Vagina (tissue), 2 donors: ENCODE results near the gene VTI1A. TPM values are rescaled to one million over a fixed set of nuclear protein-coding genes. Genes with fewer than 3 reads are reported as not detected.
"Not testable (repeated sequence)": the region's sequence is repeated elsewhere in the genome, so short reads cannot be mapped to it uniquely, and the experiment has no call there.

Experiments used
- DNase-seq, 2 donors: peaks; one replicate each; pipeline ENCODE4 v3.0.0-alpha.2; 2017; ENCODE audit errors: extremely low spot score in 2 of 2
- H3K27ac ChIP-seq: fragments of 200-600 bp; sonication (generic); one replicate; pipeline ENCODE4 v1.5.1; 2019
- H3K27me3 ChIP-seq: fragments of 200-600 bp; sonication (generic); one replicate; pipeline ENCODE4 v1.5.1; 2019
- H3K36me3 ChIP-seq, 2 donors: fragments of 200-600 bp; sonication (generic); one replicate each; pipeline ENCODE4 v1.5.1; 2017 to 2019
- H3K4me1 ChIP-seq: fragments of 200-600 bp; sonication (generic); one replicate; pipeline ENCODE4 v1.5.1; 2019
- H3K4me3 ChIP-seq, 2 donors: fragments of 200-600 bp; sonication (generic); 1 replicate in 1 of 2; 2 replicates in 1 of 2; pipeline ENCODE4 v1.5.1; 2016 to 2019
- H3K9me3 ChIP-seq: fragments of 200-600 bp; sonication (generic); one replicate; pipeline ENCODE4 v1.5.1; 2019
- POLR2A ChIP-seq, 2 donors: fragments of 450-650 bp; IDR thresholded peaks; one replicate each; pipeline ENCODE4 v1.6.1; 2017; ENCODE audit warnings: antibody characterized with exemption in 2 of 2, mild to moderate bottlenecking in 2 of 2, moderate library complexity in 2 of 2
- POLR2AphosphoS5 ChIP-seq, 2 donors: sonication (generic); formaldehyde crosslinking; IDR thresholded peaks; one replicate each; pipeline ENCODE4 v1.9.0; 2017; ENCODE audit warnings: antibody characterized with exemption in 2 of 2, mild to moderate bottlenecking in 2 of 2, low read depth in 1 of 2; ENCODE audit not compliant: insufficient read depth in 1 of 2
- intact Hi-C: fragments of 100-400 bp; cut with DNase I; formaldehyde crosslinking; loops from one replicate; pipeline ENCODE4 v1.15.1; 2023
- total RNA-seq: library from RNA; depleted of rRNA; stranded (reverse); fragments of >200 nt; gene quantifications from one replicate; pipeline ENCODE4 v1.2.3, GENCODE V29; 2016
- TF ChIP-seq, protein P1 (sequence below), 3 experiments: fragments of 450-650 bp in 2 of 3; fragments of 200-600 bp in 1 of 3; sonication (generic) in 1 of 3; IDR thresholded peaks; one replicate each; pipeline ENCODE4 v1.5.1; 2017 to 2019; ENCODE audit warnings: antibody characterized with exemption in 3 of 3, mild to moderate bottlenecking in 2 of 3, moderate library complexity in 2 of 3

The VTI1A gene
- total RNA-seq, 1 donor from 2014 or later, result 49.1 TPM

DNA sequence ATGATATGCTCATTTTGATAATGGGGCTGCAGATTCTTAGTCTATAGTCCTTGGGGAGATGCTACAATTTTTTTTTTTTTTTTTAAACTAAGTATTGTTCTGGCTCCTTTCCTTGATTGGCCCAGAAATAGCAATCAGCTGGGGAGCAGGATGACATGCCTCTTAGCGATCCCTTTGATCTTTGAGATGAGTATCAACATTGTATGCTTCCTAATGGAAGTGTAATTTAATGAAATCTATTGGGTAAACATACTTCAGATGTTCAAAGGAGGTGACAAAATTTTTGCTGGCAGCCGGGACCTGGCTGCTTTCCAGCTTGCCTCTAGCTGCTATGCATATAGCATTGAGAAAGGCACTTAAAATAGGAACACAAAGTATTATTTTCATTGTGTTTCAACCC lies 43.5 kb downstream of the VTI1A start:
- no peak overlapping the region for H3K4me3 ChIP-seq
- H3K4me1 ChIP-seq, result peaks cover 10% of the 10 kb centered on the region
- no peak overlapping the region for H3K27ac ChIP-seq
- no peaks in the 10 kb centered on the region for H3K9me3 ChIP-seq
- no peak for TF ChIP-seq POLR2AphosphoS5 (IDR thresholded peaks at IDR 0.05; ENCODE audit: insufficient read depth in 1 of 2, low read depth in 1 of 2)
- TF ChIP-seq, protein P1, sequence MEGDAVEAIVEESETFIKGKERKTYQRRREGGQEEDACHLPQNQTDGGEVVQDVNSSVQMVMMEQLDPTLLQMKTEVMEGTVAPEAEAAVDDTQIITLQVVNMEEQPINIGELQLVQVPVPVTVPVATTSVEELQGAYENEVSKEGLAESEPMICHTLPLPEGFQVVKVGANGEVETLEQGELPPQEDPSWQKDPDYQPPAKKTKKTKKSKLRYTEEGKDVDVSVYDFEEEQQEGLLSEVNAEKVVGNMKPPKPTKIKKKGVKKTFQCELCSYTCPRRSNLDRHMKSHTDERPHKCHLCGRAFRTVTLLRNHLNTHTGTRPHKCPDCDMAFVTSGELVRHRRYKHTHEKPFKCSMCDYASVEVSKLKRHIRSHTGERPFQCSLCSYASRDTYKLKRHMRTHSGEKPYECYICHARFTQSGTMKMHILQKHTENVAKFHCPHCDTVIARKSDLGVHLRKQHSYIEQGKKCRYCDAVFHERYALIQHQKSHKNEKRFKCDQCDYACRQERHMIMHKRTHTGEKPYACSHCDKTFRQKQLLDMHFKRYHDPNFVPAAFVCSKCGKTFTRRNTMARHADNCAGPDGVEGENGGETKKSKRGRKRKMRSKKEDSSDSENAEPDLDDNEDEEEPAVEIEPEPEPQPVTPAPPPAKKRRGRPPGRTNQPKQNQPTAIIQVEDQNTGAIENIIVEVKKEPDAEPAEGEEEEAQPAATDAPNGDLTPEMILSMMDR (IDR thresholded peaks at IDR 0.05), result no peak
- no peak for TF ChIP-seq POLR2A (IDR thresholded peaks at IDR 0.05)
- H3K36me3 ChIP-seq, result no peaks in the 10 kb centered on the region
- no peaks in the 10 kb centered on the region for H3K27me3 ChIP-seq
- DNase-seq, result no peak
- intact Hi-C loops, result no loop called here

- H3K4me3 ChIP-seq, result no peak overlapping the region
- no peak for TF ChIP-seq POLR2AphosphoS5 (IDR thresholded peaks at IDR 0.05; ENCODE audit: insufficient read depth in 1 of 2, low read depth in 1 of 2)
- TF ChIP-seq, protein P1 (IDR thresholded peaks at IDR 0.05), result no peak
- TF ChIP-seq POLR2A (IDR thresholded peaks at IDR 0.05), result no peak
- H3K9me3 ChIP-seq, result no peaks in the 10 kb centered on the region
- H3K27me3 ChIP-seq, result no peaks in the 10 kb centered on the region
- H3K36me3 ChIP-seq, result no peaks in the 10 kb centered on the region
- no peak overlapping the region for H3K27ac ChIP-seq
- H3K4me1 ChIP-seq, result peaks cover 10% of the 10 kb centered on the region
- DNase-seq, result no peak
- intact Hi-C loops, result no loop called here
These were observed 44.1 kb downstream of the VTI1A start for GRCh38 chr10:112491144-112491543.

- intact Hi-C loops, result no loop called here
- H3K36me3 ChIP-seq, result no peaks in the 10 kb centered on the region
- TF ChIP-seq POLR2AphosphoS5 (IDR thresholded peaks at IDR 0.05; ENCODE audit: insufficient read depth in 1 of 2, low read depth in 1 of 2) (no peak), POLR2A (IDR thresholded peaks at IDR 0.05) (no peak)
- TF ChIP-seq, protein P1 (IDR thresholded peaks at IDR 0.05), result no peak
These were observed 45.7 kb downstream of the VTI1A start for GRCh38 chr10:112492736-112493135.

DNA sequence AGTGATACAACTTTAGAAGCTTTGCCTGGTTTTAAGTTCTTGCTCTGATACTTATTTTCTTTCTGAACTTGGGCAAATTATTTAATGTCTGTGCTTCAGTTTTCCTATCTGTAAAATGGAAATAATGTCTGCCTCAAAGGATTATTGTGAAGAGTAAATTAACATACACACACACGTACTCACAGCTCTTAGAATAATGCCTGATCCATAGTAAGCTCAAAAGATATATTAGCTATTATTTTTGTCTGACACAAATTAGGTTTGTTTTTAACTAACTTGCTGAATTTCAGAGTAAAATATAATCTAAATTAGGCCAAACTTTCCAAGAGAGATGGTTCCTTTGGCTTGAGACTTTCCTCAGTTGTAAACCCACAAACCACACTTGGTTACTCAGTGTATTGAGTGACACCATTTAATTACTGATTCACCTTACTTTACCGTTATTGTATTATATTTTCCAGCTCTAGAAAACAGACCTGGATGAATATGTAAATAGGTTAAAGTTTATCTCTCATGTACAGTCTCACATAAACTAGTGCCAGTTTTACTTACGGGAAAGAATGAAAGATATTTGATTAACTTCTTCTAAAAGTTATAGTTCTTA lies 50.4 kb downstream of the VTI1A start:
- H3K27ac ChIP-seq, result no peak overlapping the region
- H3K27me3 ChIP-seq, result no peaks in the 10 kb centered on the region
- no peak overlapping the region for H3K4me3 ChIP-seq
- no peaks in the 10 kb centered on the region for H3K4me1 ChIP-seq
- intact Hi-C loops, result no loop called here
- H3K9me3 ChIP-seq, result no peaks in the 10 kb centered on the region
- H3K36me3 ChIP-seq, result no peaks in the 10 kb centered on the region
- DNase-seq, result no peak
- TF ChIP-seq POLR2A (IDR thresholded peaks at IDR 0.05) (no peak), POLR2AphosphoS5 (IDR thresholded peaks at IDR 0.05; ENCODE audit: insufficient read depth in 1 of 2, low read depth in 1 of 2) (no peak)
- TF ChIP-seq, protein P1 (IDR thresholded peaks at IDR 0.05), result no peak

More at GRCh38 chr10:112492736-112493135, 45.7 kb downstream of the VTI1A start:
- H3K9me3 ChIP-seq, result no peaks in the 10 kb centered on the region
- H3K4me3 ChIP-seq, result no peak overlapping the region
- H3K27ac ChIP-seq, result no peak overlapping the region
- no peak for DNase-seq
- H3K4me1 ChIP-seq, result peaks cover 10% of the 10 kb centered on the region
- H3K27me3 ChIP-seq, result no peaks in the 10 kb centered on the region

- DNase-seq, result no peak
- Histone ChIP-seq H3K9me3 (no peaks in the 10 kb centered on the region), H3K4me3 (no peak overlapping the region), H3K36me3 (no peaks in the 10 kb centered on the region), H3K27ac (no peak overlapping the region), H3K4me1 (no peaks in the 10 kb centered on the region), H3K27me3 (no peaks in the 10 kb centered on the region)
- intact Hi-C loops, result no loop called here
- TF ChIP-seq, protein P1 (IDR thresholded peaks at IDR 0.05), result no peak
- TF ChIP-seq POLR2A (IDR thresholded peaks at IDR 0.05) (no peak), POLR2AphosphoS5 (IDR thresholded peaks at IDR 0.05; ENCODE audit: insufficient read depth in 1 of 2, low read depth in 1 of 2) (no peak)
These were observed 51.8 kb downstream of the VTI1A start for GRCh38 chr10:112498806-112499205.

GRCh38 chr10:112499985-112500384 lies 53.0 kb downstream of the VTI1A start:
- DNase-seq, H3K9me3 ChIP-seq, H3K36me3 ChIP-seq, H3K27me3 ChIP-seq, intact Hi-C loops, H3K27ac ChIP-seq, H3K4me3 ChIP-seq, H3K4me1 ChIP-seq: not testable (repeated sequence)
